GM18907 (cell line): ENCODE results near the gene ITPK1.

Experiments used
- ATAC-seq: cut with Tn5 transposase; IDR thresholded peaks from one replicate; pipeline ENCODE4 v1.9.1; 2021; ENCODE audit warnings: mild to moderate bottlenecking, moderate library complexity; ENCODE audit not compliant: unreplicated experiment

ITPK1 gene

DNA sequence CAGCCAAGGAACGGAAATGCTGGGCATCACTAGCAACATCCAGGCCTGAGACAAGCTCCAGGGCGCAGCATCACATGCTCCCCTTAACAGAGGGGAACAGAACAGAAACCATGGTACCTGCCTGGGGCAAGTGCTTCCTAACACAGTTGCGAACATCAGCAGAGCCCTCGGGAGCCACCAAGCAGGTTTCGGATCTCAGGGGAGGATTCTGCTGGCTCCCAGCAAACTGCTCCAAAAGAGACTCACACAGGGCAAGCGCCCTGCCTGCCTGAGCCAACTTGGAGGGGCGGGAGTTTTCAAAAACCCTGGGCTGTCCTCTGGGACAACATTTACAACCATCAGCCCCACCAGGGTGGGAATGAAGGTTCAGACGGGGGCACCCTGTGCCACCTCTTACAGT is 173.1 kb downstream of the ITPK1 start:
- ATAC-seq = no peak

GRCh38 chr14:92942136-92942535 is 173.6 kb downstream of the ITPK1 start:
- ATAC-seq = no peak

GRCh38 chr14:92941531-92941930 is 174.2 kb downstream of the ITPK1 start:
- ATAC-seq = no peak

DNA sequence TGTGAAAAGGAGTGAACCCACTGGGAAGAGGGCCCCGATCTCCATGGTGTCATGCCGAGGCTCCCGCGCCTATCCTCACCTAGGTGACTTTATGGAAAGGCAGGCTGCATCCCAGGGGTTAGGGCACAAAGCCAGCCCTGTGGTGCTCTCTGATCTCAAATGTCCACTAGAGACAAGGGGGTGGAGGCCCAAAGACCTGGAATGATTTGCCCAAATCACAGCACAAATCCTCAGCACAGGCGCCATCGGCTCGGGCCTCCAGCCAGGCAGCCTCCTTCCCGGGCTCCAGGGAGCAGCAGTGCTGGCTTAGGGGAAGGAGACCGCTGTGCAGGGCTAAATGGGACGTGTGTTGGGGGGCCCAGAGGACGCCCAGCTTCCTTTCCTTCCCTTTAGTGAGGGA is 175.2 kb downstream of the ITPK1 start:
- ATAC-seq = no peak

DNA sequence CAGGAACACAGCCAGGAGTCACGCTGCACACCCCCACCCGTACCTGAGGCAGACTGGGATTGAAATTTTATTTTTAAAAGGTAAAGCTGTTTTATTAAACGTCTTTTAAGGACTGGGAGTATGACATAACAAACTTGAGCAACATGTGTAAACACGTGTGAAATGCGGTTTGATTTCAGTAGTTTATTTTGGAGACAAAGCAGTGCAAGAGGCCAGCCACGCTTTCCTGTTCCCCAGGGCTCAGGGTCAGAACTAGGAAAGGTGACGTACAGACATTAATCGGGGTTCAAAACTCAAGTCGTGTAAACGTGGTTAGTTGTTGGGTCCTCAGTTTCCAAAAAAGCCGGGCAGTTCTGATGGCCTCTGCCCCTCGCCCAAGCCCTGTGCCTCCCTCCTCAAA is 176.0 kb downstream of the ITPK1 start:
- ATAC-seq = no peak

GRCh38 chr14:92938890-92939671 is 176.6 kb downstream of the ITPK1 start:
- no peak for ATAC-seq

DNA sequence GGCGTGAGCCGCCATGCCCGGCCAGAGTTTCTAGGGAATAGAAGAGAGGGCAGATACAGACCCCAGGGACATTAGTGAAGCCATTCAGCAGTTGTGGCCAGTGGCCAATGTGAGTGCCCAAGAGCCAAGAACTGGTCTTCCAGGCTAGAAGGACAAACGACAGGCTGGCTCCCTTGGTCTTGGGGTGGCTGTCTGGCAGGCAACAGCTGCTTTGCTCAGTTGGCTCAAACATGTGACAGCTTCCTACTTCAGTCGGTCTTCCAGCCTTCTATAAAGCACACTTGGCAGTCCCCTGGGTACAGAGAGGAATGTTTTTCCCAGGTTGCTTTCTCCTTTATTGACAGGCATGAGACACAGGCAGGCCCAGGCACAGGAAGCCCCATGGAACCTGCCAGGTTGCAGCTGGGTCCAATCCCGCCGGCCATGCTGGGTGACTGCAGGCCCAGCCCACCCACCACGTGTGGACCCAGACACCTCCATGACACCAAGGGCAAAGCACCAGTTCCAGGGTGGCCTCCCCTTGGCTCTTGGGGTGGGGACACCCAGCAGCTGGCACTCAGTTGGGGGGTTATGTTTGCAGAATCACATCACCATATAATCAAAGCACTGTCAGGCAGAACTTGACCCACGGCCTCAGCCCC is 177.4 kb downstream of the ITPK1 start:
- no peak for ATAC-seq

DNA sequence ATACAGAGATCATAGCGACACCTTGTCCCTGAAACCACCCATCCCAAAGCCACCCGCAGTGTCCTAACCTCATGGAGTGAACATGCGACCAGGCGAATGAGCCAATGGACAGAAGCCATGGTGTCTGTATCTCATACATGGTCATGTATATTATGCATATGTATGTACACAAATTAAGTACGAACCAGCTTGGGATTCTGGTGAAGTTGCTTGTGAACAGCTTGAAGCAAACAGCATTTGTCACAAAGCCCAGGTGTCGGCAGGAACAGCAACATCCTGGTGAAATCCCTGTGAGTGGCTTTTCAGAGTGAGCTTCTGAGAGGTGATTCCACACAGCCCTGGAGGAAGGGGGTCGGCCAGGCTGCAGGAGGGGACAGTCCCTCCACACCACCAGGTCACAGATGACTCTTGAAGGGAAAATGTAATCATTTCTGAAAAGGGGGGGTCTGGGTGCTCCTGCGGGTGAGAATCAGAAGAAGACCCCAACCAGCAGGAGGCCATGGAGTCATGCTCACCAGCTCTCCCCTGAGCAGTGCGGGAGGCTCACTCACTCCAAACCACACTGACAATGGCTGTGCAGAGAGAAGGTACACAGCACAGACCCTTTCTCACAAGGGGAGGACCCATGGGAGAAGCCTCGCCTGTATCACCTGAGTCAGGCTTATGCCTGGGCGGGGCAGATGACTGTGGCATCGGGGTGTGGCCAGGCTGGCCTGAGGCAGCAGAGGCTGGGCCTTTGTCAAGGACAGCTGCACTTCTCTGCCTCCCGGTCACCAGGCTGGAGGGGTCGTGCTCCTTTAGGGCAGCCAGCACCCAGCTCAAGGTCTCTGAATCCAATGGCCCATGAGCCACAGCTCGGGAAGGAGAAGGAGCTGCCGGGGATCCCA is 178.4 kb downstream of the ITPK1 start:
- ATAC-seq = no peak

- ATAC-seq = no peak
Measured at GRCh38 chr14:92936085-92936484, 179.6 kb downstream of the ITPK1 start.

- ATAC-seq = no peak
Measured at GRCh38 chr14:92935446-92935845, 180.3 kb downstream of the ITPK1 start.

- ATAC-seq = no peak
Measured at GRCh38 chr14:92934196-92935085, 181.3 kb downstream of the ITPK1 start.

DNA sequence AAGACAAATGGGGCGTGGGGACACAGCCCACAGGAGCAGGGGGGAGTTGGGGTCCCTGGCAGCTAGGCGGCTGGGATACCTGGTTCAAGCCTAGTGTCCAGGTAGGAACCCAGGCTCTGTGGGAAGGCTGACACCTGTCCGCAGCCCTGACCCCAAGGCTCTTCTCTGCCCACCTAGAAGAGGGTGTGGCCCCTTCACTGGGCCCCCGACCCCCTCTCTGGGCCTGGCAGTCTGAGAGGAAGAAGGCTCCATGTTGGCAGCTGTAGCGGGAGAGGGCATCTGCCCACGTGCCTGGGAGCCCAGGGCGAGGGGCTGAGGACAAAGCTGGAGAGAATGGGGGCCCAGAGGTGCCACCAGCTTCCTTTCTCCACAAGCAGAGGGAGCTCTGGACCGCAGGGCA is 182.2 kb downstream of the ITPK1 start:
- no peak for ATAC-seq

GRCh38 chr14:92932448-92933395 is 183.0 kb downstream of the ITPK1 start:
- ATAC-seq = no peak

- ATAC-seq = no peak
Measured at GRCh38 chr14:92931681-92932447, 183.9 kb downstream of the ITPK1 start.

DNA sequence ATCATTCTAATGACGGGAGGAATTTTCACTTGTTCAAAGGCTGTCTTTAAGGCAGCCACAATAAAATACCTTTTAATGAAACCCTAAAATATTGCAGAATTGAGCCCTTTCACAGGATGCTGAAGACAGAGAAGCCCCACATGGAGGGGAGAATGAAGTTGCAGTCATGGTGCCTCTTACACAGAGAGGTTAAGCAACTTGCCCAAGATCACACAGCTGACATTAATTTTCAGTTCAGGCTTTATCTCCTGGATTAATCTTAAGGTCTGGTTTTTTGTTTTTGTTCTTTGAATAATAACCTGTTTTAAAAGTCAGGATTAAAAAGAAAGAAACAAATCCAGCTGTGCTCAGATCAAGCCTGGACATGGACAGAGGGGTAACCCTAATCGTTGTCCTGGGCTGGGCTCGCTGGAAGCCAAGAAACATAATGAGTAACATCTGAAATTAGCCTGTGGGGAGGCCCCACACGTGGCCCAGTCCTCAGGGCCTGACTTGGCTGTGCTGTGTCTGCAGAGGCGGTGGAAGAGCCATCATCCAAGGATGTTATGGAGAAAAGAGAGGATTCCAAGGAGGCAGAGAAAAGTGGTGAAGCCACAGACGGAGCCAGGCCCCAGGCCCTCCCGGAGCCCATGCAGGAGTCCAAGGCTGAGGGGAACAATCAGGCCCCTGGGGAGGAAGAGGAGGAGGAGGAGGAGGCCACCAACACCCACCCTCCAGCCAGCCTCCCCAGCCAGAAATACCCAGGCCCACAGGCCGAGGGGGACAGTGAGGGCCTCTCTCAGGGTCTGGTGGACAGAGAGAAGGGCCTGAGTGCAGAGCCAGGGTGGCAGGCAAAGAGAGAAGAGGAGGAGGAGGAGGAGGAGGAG is 184.8 kb downstream of the ITPK1 start:
- no peak for ATAC-seq

DNA sequence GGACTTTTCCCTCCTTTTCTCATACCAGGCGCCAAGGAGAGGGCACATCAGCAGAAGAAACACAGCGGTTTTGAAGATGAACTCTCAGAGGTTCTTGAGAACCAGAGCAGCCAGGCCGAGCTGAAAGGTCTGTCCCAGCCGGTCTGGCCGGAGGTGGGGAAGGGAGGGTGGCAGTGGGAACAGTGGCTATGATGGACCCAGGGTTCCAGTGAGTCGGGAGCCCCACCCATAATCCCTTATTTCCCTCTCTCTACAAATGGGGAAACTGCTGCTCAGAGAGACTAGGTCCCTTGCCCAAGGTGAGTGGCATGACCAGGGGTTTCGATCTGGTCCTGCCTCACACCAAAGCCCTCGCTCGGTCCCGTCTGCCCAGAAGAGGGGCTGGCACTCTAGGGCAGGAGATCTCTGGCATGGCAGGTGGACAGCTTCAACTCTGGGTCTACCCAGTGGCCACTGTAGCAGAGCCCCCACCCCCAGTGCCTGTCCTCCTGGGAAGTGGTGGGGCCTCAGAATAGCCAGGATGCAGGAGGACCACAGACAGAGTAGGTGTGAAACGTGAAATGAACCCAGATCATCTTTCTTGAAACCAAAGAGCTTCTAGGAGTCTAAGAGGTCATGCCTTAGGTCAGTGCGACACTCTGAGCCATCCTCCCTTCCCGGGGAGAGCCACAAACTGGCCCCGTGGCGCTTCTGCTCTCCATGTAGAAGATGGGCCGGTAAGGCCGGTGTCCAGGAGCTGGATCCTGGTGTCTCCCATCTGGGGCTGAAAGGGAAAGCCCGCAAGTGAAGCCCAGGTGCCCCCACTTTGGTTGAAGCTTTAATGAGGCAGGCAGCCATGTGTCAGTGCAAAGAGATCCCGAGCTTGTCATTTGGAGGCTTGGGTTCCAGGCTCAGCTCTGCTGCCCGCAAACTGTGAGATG is 185.8 kb downstream of the ITPK1 start:
- no peak for ATAC-seq
